Measurements from ENCODE around the gene LZTR1.
"Not testable (repeated sequence)": the region's sequence is repeated elsewhere in the genome, so short reads cannot be mapped to it uniquely, and the experiment has no call there.

LZTR1 gene

GRCh38 chr22:21045585-21046294, 63.6 kb downstream of the LZTR1 start, which contains the start of gene LRRC74B:
Gene LRRC74B (plus strand): TSS chr22:21045946. CDS start chr22:21045987, 41 bp downstream.
- Histone ChIP-seq H3K4me1 (peaks cover 4% of the 10 kb centered on the region), H3K9me3 (ENCODE audit: control insufficient read depth, low read length) (no peaks in the 10 kb centered on the region), H3K27ac (no peak within 1 kb of the TSS), H3K27me3 (ENCODE audit: control insufficient read depth, insufficient read depth, low read length) (no peaks in the 10 kb centered on the region), H3K79me2 (no peaks in the 10 kb centered on the region), H3K4me3 (ENCODE audit: low read depth, low read length) (peak within 1 kb of the TSS; percentile 69), H3K9ac (no peak within 1 kb of the TSS), H3K4me2 (ENCODE audit: low read length) (peak within 1 kb of the TSS; percentile 95), H2AFZ (peak within 1 kb of the TSS; percentile 83), H3K36me3 (ENCODE audit: control insufficient read depth, insufficient read depth, low read length) (no peaks in the 10 kb centered on the region)
- no peak for TF ChIP-seq CTCF (IDR thresholded peaks at IDR 0.05)

GRCh38 chr22:21047035-21047661, 65.1 kb downstream of the LZTR1 start:
- Histone ChIP-seq H3K27ac (no peak overlapping the region), H3K9ac (no peak overlapping the region), H2AFZ (no peak overlapping the region), H3K9me3 (ENCODE audit: control insufficient read depth, low read length) (no peaks in the 10 kb centered on the region), H3K4me1 (peaks cover 4% of the 10 kb centered on the region), H3K79me2 (no peaks in the 10 kb centered on the region), H3K27me3 (ENCODE audit: control insufficient read depth, insufficient read depth, low read length) (no peaks in the 10 kb centered on the region), H3K4me3 (ENCODE audit: low read depth, low read length) (no peak overlapping the region), H3K36me3 (ENCODE audit: control insufficient read depth, insufficient read depth, low read length) (no peaks in the 10 kb centered on the region), H3K4me2 (ENCODE audit: low read length) (no peak overlapping the region)
- no peak for TF ChIP-seq CTCF (IDR thresholded peaks at IDR 0.05)

- H3K4me3 ChIP-seq (ENCODE audit: low read depth, low read length): no peak overlapping the region
Observed at GRCh38 chr22:21047730-21048129, 65.6 kb downstream of the LZTR1 start.

GRCh38 chr22:21048448-21048847, 66.4 kb downstream of the LZTR1 start:
- not testable (repeated sequence) for H3K9ac ChIP-seq; H3K4me3 ChIP-seq (ENCODE audit: low read depth, low read length); H3K9me3 ChIP-seq (ENCODE audit: control insufficient read depth, low read length); H3K4me2 ChIP-seq (ENCODE audit: low read length); H3K36me3 ChIP-seq (ENCODE audit: control insufficient read depth, insufficient read depth, low read length); H3K27me3 ChIP-seq (ENCODE audit: control insufficient read depth, insufficient read depth, low read length); H3K4me1 ChIP-seq; H3K79me2 ChIP-seq; H2AFZ ChIP-seq; H3K27ac ChIP-seq

More at GRCh38 chr22:21047730-21048129, 65.6 kb downstream of the LZTR1 start:
- no peak for TF ChIP-seq CTCF (IDR thresholded peaks at IDR 0.05)
- no peaks in the 10 kb centered on the region for H3K36me3 ChIP-seq (ENCODE audit: control insufficient read depth, insufficient read depth, low read length)
- no peak overlapping the region for H3K9ac ChIP-seq
- no peak overlapping the region for H3K27ac ChIP-seq
- H3K79me2 ChIP-seq: no peaks in the 10 kb centered on the region
- peaks cover 4% of the 10 kb centered on the region for H3K4me1 ChIP-seq
- no peak overlapping the region for H2AFZ ChIP-seq
- H3K27me3 ChIP-seq (ENCODE audit: control insufficient read depth, insufficient read depth, low read length): no peaks in the 10 kb centered on the region
- H3K4me2 ChIP-seq (ENCODE audit: low read length): no peak overlapping the region
- H3K9me3 ChIP-seq (ENCODE audit: control insufficient read depth, low read length): no peaks in the 10 kb centered on the region
